IPS-NIHi7 (cell line): ENCODE results near the gene TIMMDC1.

ENCODE experiments used
- DNase-seq: peaks from one replicate; pipeline ENCODE4 v3.0.0; 2012; ENCODE audit warnings: mixed read lengths; ENCODE audit errors: extremely low spot score

Gene TIMMDC1, protein sequence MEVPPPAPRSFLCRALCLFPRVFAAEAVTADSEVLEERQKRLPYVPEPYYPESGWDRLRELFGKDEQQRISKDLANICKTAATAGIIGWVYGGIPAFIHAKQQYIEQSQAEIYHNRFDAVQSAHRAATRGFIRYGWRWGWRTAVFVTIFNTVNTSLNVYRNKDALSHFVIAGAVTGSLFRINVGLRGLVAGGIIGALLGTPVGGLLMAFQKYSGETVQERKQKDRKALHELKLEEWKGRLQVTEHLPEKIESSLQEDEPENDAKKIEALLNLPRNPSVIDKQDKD

DNA sequence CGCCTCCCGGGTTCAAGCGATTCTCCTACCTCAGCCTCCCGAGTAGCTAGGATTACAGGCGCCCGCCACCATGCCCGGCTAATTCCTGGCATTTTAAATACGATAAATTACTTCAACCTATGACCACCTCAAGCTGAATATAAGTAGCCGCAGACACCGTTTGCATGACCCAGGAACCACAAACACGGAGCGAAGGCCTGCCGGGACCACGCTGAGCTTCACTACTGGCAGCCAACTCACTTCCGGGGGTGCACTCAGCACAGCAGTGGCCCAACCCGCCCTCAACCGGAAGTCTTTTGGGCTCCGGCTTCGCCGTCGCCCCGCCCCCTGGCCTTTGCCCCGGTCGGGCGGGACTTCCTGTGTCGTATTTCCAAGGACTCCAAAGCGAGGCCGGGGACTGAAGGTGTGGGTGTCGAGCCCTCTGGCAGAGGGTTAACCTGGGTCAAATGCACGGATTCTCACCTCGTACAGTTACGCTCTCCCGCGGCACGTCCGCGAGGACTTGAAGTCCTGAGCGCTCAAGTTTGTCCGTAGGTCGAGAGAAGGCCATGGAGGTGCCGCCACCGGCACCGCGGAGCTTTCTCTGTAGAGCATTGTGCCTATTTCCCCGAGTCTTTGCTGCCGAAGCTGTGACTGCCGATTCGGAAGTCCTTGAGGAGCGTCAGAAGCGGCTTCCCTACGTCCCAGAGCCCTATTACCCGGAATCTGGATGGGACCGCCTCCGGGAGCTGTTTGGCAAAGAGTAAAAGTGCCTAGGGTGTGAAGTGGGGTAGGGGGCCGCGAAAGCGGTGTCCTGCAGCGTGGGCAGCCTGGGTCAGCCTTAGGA lies at the start of gene TIMMDC1:
Gene TIMMDC1 (plus strand): TSS at position 362 of the 826 bp plus-strand sequence. CDS start 187 bp downstream, at position 549.
- peak; percentile 99 for DNase-seq

DNA sequence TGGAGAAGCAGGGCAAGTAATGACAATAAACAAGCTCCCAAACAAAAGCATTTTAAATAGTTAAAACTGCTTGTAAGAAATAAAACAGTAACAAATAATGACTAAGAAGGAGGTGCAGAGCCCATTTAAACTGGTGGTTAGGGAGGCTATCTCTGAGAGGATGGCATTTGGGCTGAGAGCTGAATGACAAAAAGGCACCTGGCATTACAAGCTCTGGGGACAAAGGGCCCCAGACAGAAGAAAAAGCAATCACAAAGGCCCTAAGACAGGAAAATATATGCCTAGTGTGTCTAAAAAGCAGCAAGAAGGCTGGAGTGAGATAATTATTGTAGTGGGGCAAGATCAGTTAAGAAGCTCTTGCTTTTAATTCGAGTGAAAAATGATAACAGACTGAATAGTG lies 44.5 kb upstream of the TIMMDC1 start:
- DNase-seq, result no peak

DNA sequence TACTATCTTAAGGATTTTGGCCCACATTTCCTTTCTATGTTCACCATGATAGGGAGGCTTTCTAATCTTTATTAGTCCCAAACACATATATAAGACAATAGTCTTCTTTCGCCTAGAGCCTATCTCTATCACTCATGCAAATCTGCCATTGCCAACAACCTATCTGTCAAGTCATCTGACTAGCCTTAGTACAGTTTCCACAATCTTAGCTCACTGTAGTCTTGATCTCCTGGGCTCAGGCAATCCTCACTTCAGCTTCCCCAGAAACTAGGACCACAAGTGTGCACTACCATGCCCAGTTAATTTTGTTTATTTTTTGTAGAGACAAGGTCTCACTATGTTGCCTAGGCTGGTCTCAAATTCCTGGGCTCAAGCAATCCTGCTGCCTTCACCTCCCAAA lies 41.9 kb upstream of the TIMMDC1 start:
- DNase-seq, result no peak

GRCh38 chr3:119457246-119457645 lies 41.1 kb upstream of the TIMMDC1 start:
- no peak for DNase-seq

GRCh38 chr3:119463171-119464169 lies 34.9 kb upstream of the TIMMDC1 start, which contains the start of gene TMEM39A:
TSS of gene TMEM39A (minus strand) at chr3:119463615. CDS start at chr3:119462074, 1,541 bp downstream.
- DNase-seq, result peak; percentile 100

DNA sequence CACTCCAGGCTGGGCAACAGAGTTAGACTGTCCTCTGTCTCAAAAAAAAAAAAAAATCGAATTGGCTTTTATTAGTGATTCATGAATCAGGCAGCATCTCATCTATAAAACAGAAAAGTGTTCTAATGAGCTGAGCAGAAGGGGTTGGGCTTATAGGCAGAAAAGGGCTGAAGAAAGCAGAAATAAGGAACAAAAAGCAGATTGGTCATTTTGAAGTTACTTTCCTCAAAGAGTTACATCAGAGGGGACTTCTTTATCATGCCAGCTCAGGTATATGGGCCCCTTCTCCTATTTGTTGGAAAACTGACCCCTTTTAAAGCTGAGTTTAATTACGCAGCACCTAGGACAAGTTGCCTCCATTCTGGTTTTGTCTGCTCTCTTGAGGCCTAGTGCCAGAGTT lies 30.3 kb upstream of the TIMMDC1 start:
- DNase-seq, result no peak

- no peak for DNase-seq
Measured at GRCh38 chr3:119469418-119470189, 28.7 kb upstream of the TIMMDC1 start.

DNA sequence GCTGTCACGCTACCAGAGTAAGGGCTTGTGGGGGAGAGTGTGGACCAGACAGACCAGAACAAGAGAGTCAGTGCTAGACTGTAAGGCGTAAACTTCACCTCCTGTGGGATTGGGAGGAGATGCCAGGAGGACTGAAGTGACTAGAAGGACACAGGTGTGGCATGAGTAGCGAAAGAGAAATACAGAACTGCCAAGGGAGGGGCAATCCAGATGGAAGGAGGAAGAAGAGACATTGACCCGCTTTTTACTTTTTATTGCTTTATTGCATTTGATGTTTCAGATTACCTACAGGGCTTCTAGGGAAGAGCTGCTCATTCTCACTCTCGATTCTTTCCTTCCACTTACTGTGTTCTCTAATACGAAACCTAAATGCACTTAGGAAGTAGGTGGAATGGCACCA lies 27.5 kb upstream of the TIMMDC1 start:
- no peak for DNase-seq

DNA sequence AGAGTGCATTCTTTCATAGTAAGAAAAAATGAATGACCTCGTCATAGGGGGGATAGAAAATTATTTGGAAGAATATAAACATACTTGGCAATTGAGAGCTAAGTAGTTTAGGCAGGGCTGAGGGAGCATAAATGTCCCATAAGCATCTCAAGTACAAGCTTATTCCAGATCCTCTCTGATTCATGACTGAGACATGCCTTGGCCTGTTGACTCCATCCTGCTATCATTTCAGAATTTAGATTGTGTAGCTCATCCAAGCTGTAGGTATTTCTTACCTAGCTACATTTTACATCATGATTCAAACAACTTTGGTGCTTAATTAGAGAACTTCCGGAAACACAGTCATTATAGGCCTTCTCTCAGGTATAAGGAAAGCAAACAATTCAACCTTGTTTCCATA lies 17.3 kb upstream of the TIMMDC1 start:
- no peak for DNase-seq

GRCh38 chr3:119483101-119483500 lies 15.2 kb upstream of the TIMMDC1 start:
- no peak for DNase-seq

DNA sequence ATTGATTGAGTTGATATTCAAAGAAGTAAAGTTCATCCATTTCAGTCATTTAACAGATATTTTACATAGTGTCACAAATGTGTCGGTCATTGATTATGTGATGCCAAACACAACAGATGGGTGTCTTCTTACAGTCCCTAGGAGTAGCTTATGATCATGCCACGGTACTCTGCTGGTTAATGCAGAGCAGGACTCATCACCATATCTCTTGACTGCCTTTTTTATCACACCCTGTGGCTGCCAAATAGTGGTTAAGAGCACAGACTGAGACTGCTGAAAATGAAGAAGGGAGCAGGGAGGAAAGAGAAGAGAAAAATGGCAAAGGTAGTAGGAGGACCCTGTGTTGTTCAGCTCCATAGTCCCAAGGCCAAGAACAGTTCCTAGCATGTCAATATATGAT lies 12.8 kb upstream of the TIMMDC1 start:
- DNase-seq, result no peak

GRCh38 chr3:119490153-119490552 lies 8.2 kb upstream of the TIMMDC1 start:
- DNase-seq, result no peak

DNA sequence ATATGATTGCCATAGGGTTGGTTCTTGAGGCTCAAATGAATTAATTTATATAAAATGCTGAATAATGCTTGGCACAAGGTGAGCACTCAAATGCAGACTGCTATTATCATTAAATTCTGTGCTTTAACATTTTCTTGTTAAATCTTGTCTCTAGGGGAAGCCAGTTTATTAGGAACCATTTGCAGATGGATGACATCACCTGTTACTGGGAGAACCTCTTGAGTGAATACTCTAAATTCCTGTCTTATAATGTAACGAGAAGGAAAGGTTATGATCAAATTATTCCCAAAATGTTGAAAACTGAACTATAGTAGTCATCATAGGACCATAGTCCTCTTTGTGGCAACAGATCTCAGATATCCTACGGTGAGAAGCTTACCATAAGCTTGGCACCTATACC lies 6.2 kb upstream of the TIMMDC1 start:
- DNase-seq, result no peak

DNA sequence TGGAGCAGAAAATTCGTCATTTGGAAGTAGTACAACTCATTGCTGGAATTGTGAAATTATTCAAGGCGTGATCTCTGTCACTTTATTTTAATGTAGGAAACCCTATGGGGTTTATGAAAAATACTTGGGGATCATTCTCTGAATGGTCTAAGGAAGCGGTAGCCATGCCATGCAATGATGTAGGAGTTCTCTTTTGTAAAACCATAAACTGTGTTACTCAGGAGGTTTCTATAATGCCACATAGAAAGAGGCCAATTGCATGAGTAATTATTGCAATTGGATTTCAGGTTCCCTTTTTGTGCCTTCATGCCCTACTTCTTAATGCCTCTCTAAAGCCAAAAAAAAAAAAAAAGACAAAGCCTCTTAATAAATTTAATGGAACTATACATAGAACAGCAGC lies 5.5 kb upstream of the TIMMDC1 start:
- DNase-seq, result no peak

GRCh38 chr3:119494597-119494996 lies 3.8 kb upstream of the TIMMDC1 start:
- peak; percentile 16 for DNase-seq

DNA sequence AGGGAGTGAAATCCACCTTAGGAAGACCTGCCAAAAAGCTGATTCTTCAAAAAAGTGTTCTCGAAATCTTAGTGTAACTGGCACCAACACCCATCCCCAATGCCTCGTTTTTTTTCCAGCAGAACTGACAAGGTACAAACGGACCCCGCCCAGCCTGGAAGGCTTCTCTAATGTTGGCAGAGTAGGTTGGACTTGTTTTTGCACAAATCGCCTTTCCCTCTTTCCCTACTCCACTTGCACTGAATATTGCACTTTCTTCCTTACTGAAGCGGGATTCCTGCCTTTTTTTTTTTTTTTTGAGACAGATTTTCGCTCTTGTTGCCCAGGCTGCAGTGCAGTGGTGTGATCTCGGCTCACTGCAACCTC lies 544 bp upstream of the TIMMDC1 start:
- DNase-seq, result peak; percentile 14

DNA sequence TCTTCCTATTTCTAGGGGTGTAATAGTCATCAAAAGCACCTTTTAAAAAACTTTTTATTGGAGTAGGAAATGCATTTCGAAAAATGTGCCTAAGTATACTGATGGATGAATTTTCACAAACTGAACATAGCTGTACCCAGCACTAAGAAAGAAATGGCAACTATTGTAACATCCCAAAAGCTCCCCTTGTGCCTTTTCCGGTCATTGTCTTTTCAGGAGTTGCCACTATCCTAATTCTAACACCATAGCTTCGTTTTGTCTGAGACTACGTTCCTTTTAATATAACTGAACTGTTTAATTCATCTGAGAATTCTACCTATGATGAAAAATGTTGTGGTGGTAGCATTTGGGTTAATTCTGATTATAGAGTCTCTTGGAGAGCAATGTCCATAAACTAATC lies 1.9 kb downstream of the TIMMDC1 start:
- no peak for DNase-seq

DNA sequence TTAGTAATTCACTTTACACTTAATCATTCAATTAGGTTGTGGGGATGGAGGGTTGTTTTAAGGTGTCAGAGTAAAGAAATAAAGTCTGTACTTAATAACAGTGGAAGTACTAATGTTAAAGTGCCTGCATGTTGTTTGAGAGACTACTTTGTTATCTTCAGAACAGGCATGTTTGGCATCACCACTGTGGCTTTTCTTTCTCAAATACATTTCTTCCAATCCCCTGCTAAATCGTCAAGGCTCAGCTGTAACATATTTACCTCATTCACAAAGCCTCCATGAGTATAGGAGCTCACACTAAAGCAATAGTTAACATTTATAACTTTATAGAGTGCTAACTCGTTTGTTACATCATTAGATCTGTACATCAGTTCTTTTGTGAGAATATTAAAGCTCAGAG lies 2.6 kb downstream of the TIMMDC1 start:
- DNase-seq, result no peak

- no peak for DNase-seq
Measured at GRCh38 chr3:119506631-119507030, 8.3 kb downstream of the TIMMDC1 start.

DNA sequence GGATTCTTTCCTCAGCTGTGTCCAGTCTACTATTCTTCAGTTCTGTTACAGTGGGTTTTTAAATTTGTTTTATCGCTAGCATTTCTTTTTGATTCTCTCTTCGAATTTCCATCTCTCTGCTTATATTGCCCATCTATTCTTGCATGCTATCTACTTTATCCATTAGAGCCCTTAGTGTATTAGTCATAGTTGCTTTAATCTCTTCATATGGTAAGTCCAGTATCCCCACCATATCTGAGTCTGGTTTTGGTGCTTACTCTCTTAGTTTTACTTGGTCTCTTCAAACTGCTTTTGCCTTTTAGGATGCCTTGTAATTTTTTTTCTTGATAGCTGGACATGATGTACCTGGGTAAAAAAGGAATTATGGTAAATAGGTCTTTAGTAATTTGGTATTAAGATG lies 9.1 kb downstream of the TIMMDC1 start:
- DNase-seq, result no peak

- no peak for DNase-seq
Measured at GRCh38 chr3:119508172-119508845, 10.0 kb downstream of the TIMMDC1 start.
